Omental fat pad (tissue), 4 donors: ENCODE data around the gene KCNIP4. TPM values are rescaled to one million over a fixed set of nuclear protein-coding genes. Genes with fewer than 3 reads are reported as not detected.
"Not testable (repeated sequence)": the region's sequence is repeated elsewhere in the genome, so short reads cannot be mapped to it uniquely, and the experiment has no call there.

Experiments
- ATAC-seq: fragments of 150-250 bp; one replicate; pipeline ENCODE4 v1.9.1; 2016; ENCODE audit warnings: mild to moderate bottlenecking, moderate library complexity; ENCODE audit not compliant: low FRiP score
- DNase-seq: peaks from one replicate; pipeline ENCODE4 v3.0.0-alpha.2; 2019; ENCODE audit warnings: low spot score
- CTCF ChIP-seq, 3 donors: fragments of 450-650 bp; IDR thresholded peaks; one replicate each; pipeline ENCODE4 v1.5.1; 2016 to 2017; ENCODE audit warnings: antibody characterized with exemption in 3 of 3, mild to moderate bottlenecking in 3 of 3, moderate library complexity in 2 of 3
- total RNA-seq, 4 donors: library from RNA; depleted of rRNA; stranded (reverse); fragments of >200 nt; gene quantifications; one replicate each; pipeline ENCODE4 v1.1.0, GENCODE V29; 2016

Gene KCNIP4
- total RNA-seq, 4 donors from 2014 or later, result 0.37 TPM; not detected in 3

GRCh38 chr4:20760053-20760452 lies 1188.5 kb downstream of the KCNIP4 start:
- DNase-seq, result no peak
- TF ChIP-seq CTCF (IDR thresholded peaks at IDR 0.05), result no peak
- no peak for ATAC-seq

GRCh38 chr4:20754036-20754435 lies 1194.5 kb downstream of the KCNIP4 start:
- no peak for TF ChIP-seq CTCF (IDR thresholded peaks at IDR 0.05)
- ATAC-seq (no peak), DNase-seq (no peak)

GRCh38 chr4:20752641-20753040 lies 1195.9 kb downstream of the KCNIP4 start:
- no peak for ATAC-seq
- no peak for TF ChIP-seq CTCF (IDR thresholded peaks at IDR 0.05)
- DNase-seq, result no peak

GRCh38 chr4:20746000-20746399 lies 1202.6 kb downstream of the KCNIP4 start:
- not testable (repeated sequence) for DNase-seq, ATAC-seq

- ATAC-seq, result no peak
- no peak for TF ChIP-seq CTCF (IDR thresholded peaks at IDR 0.05)
- no peak for DNase-seq
Observed at GRCh38 chr4:20735931-20736330, 1212.6 kb downstream of the KCNIP4 start.

GRCh38 chr4:20724915-20725314 lies 1223.7 kb downstream of the KCNIP4 start:
- no peak for TF ChIP-seq CTCF (IDR thresholded peaks at IDR 0.05)
- no peak for DNase-seq
- ATAC-seq, result no peak

- ATAC-seq (no peak), DNase-seq (no peak)
- no peak for TF ChIP-seq CTCF (IDR thresholded peaks at IDR 0.05)
Observed at GRCh38 chr4:20723463-20723862, 1225.1 kb downstream of the KCNIP4 start.

GRCh38 chr4:20723019-20723418 lies 1225.6 kb downstream of the KCNIP4 start:
- no peak for DNase-seq
- TF ChIP-seq CTCF (IDR thresholded peaks at IDR 0.05), result no peak
- no peak for ATAC-seq
